Keratinocyte (primary cell): Measurements from ENCODE around the gene SLX1A. TPM values are rescaled to one million over a fixed set of nuclear protein-coding genes. Genes with fewer than 3 reads are reported as not detected.

Source experiments
- DNase-seq: peaks from one replicate; pipeline ENCODE4 v3.0.0-alpha.2; 2011; ENCODE audit warnings: low read depth, missing footprints, low spot score
- FAIRE-seq: peaks from 2 replicates; lab custom pipeline; 2011; peaks lifted over from hg19 to GRCh38; lab: Jason Lieb, UNC
- H2AFZ ChIP-seq: 2 replicates; pipeline ENCODE4 v1.6.0; 2012; ENCODE audit warnings: low read length, control low read depth, inconsistent platforms; ENCODE audit not compliant: control insufficient read depth
- H3K27ac ChIP-seq: 2 replicates; pipeline ENCODE4 v1.5.1; 2011; ENCODE audit warnings: low read length; ENCODE audit not compliant: control insufficient read depth, insufficient read depth
- H3K27me3 ChIP-seq: 3 replicates; pipeline ENCODE4 v1.6.0; 2011; ENCODE audit warnings: low read length; ENCODE audit not compliant: control insufficient read depth, insufficient read depth; ENCODE audit errors: extremely low read depth
- H3K36me3 ChIP-seq, 2 experiments: 2 replicates in 1 of 2; 3 replicates in 1 of 2; pipeline ENCODE4 v1.5.1; 2011; ENCODE audit warnings: low read length in 2 of 2, mild to moderate bottlenecking in 1 of 2; ENCODE audit not compliant: control insufficient read depth in 2 of 2, insufficient read depth in 2 of 2; ENCODE audit errors: extremely low read depth in 1 of 2
- H3K4me1 ChIP-seq: 3 replicates; pipeline ENCODE4 v1.5.1; 2011; ENCODE audit warnings: low read length; ENCODE audit not compliant: control insufficient read depth, insufficient read depth; ENCODE audit errors: extremely low read depth
- H3K4me2 ChIP-seq: 3 replicates; pipeline ENCODE4 v1.6.0; 2011; ENCODE audit warnings: low read depth, low read length; ENCODE audit not compliant: control insufficient read depth, insufficient read depth; ENCODE audit errors: extremely low read depth
- H3K4me3 ChIP-seq, 3 experiments: fragments of 200-600 bp in 1 of 3; sonication (generic) in 1 of 3; 2 replicates in 2 of 3; 3 replicates in 1 of 3; pipeline ENCODE4 v1.5.1; 2011 to 2016; ENCODE audit warnings: low read length in 3 of 3, mild to moderate bottlenecking in 3 of 3, control low read depth in 2 of 3, inconsistent platforms in 1 of 3, low read depth in 1 of 3, mixed read lengths in 1 of 3, mixed run types in 1 of 3, moderate library complexity in 1 of 3; ENCODE audit not compliant: control insufficient read depth in 2 of 3, insufficient read depth in 2 of 3; ENCODE audit errors: extremely low read depth in 1 of 3
- H3K79me2 ChIP-seq: 2 replicates; pipeline ENCODE4 v1.6.0; 2012; ENCODE audit warnings: low read length; ENCODE audit not compliant: control insufficient read depth, insufficient read depth
- H3K9ac ChIP-seq: 3 replicates; pipeline ENCODE4 v1.6.0; 2011; ENCODE audit warnings: low read length; ENCODE audit not compliant: control insufficient read depth, insufficient read depth; ENCODE audit errors: extremely low read depth
- H3K9me1 ChIP-seq: 3 replicates; pipeline ENCODE4 v1.6.0; 2011; ENCODE audit warnings: low read length; ENCODE audit not compliant: control insufficient read depth, insufficient read depth; ENCODE audit errors: extremely low read depth
- H3K9me3 ChIP-seq: 2 replicates; pipeline ENCODE4 v1.5.1; 2012; ENCODE audit warnings: low read depth, low read length; ENCODE audit not compliant: control insufficient read depth
- H4K20me1 ChIP-seq: 3 replicates; pipeline ENCODE4 v1.6.0; 2011; ENCODE audit warnings: low read length; ENCODE audit not compliant: control insufficient read depth, insufficient read depth; ENCODE audit errors: extremely low read depth
- CTCF ChIP-seq, 3 experiments: IDR thresholded peaks in 1 of 3; conservative IDR thresholded peaks in 1 of 3; optimal IDR thresholded peaks in 1 of 3; 2 replicates in 2 of 3; 3 replicates in 1 of 3; pipeline versions ENCODE3 to v1.5.1; 2011; ENCODE audit warnings: low read length in 3 of 3, mild to moderate bottlenecking in 3 of 3, moderate library complexity in 2 of 3, control low read depth in 1 of 3, inconsistent platforms in 1 of 3; ENCODE audit not compliant: insufficient read depth in 2 of 3; ENCODE audit errors: extremely low read depth in 1 of 3
- EZH2 ChIP-seq: IDR thresholded peaks from one replicate; pipeline ENCODE4 v1.6.1; 2012; ENCODE audit warnings: inconsistent platforms, mild to moderate bottlenecking, low read length, moderate library complexity
- dilution Hi-C: fragments of 300-500 bp; cut with MboI; formaldehyde crosslinking; loops from one replicate; pipeline ENCODE4 v1.7.0; 2020; ENCODE audit warnings: low sequenced_read_pairs; ENCODE audit not compliant: extremely low pct_ligation_motif_present
- polyA plus RNA-seq, 5 experiments: library from polyadenylated mRNA; depleted of rRNA in 3 of 5; stranded (reverse) in 3 of 5; stranded (forward) in 1 of 5; unstranded in 1 of 5; fragments of >200 nt; gene quantifications; 1 replicate in 1 of 5; 2 replicates in 3 of 5; 3 replicates in 1 of 5; pipeline versions ENCODE4 v1.2.1 to v1.2.3, GENCODE V29; 2011 to 2012; ENCODE audit warnings: missing spikeins in 2 of 5, low read depth in 1 of 5, low replicate concordance in 1 of 5

The SLX1A gene
- polyA plus RNA-seq, 1 donor (not counting 4 experiments of a cell fraction or from before 2014, with no cell fraction given): 5.4 TPM

DNA sequence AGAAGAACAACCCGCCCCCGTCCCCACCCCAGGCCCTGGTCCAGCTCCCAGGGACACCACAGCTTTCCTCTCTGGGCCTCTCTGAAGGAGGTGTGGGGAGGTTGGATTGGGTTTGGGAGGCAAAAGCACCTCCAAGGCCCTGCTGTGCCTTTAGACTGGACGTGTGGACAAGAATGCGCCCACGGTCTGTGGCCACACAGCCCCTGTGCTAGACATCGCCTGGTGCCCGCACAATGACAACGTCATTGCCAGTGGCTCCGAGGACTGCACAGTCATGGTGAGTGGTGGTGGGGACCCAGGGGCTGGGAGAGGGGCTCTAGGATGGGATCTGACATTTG lies 7.3 kb upstream of the SLX1A start:
- no peaks in the 10 kb centered on the region for H4K20me1 ChIP-seq
- no peaks in the 10 kb centered on the region for H3K9me3 ChIP-seq
- H3K4me2 ChIP-seq: no peak overlapping the region
- dilution Hi-C loops: no loop called here
- H3K4me3 ChIP-seq: no peak overlapping the region
- DNase-seq (no peak), FAIRE-seq (no peak)
- no peaks in the 10 kb centered on the region for H3K27me3 ChIP-seq
- H3K9me1 ChIP-seq: no peaks in the 10 kb centered on the region
- no peak for TF ChIP-seq CTCF (optimal IDR thresholded peaks at IDR 0.05 in 1 of 3, IDR thresholded peaks at IDR 0.05 in 1 of 3, conservative IDR thresholded peaks at IDR 0.05 in 1 of 3; ENCODE audit: extremely low read depth in 1 of 3, insufficient read depth in 2 of 3, low read length in 3 of 3)
- TF ChIP-seq EZH2: no peak
- peaks cover 3% of the 10 kb centered on the region for H3K4me1 ChIP-seq
- H3K79me2 ChIP-seq: no peaks in the 10 kb centered on the region
- no peak overlapping the region for H3K9ac ChIP-seq
- no peaks in the 10 kb centered on the region for H3K36me3 ChIP-seq
- no peak overlapping the region for H2AFZ ChIP-seq
- H3K27ac ChIP-seq: no peak overlapping the region

- TF ChIP-seq EZH2 (no peak), CTCF (optimal IDR thresholded peaks at IDR 0.05 in 1 of 3, IDR thresholded peaks at IDR 0.05 in 1 of 3, conservative IDR thresholded peaks at IDR 0.05 in 1 of 3; ENCODE audit: extremely low read depth in 1 of 3, insufficient read depth in 2 of 3, low read length in 3 of 3) (peak; percentile 79 to 93 (median 91))
- FAIRE-seq: no peak
- no peak overlapping the region for H3K27ac ChIP-seq
- peak; percentile 11 for DNase-seq
- H3K36me3 ChIP-seq: no peaks in the 10 kb centered on the region
- no peak overlapping the region for H3K4me3 ChIP-seq
- peaks cover 3% of the 10 kb centered on the region for H3K4me1 ChIP-seq
- H3K9ac ChIP-seq: no peak overlapping the region
- H3K27me3 ChIP-seq: no peaks in the 10 kb centered on the region
- peak overlapping the region; percentile 8 for H2AFZ ChIP-seq
- H3K79me2 ChIP-seq: no peaks in the 10 kb centered on the region
- no peaks in the 10 kb centered on the region for H3K9me3 ChIP-seq
- H4K20me1 ChIP-seq: no peaks in the 10 kb centered on the region
- no peaks in the 10 kb centered on the region for H3K9me1 ChIP-seq
- H3K4me2 ChIP-seq: no peak overlapping the region
- dilution Hi-C loops: no loop called here
These were observed 6.7 kb upstream of the SLX1A start for GRCh38 chr16:30186782-30187555.
